Measurements from ENCODE around the gene PTGER2. TPM values are rescaled to one million over a fixed set of nuclear protein-coding genes. Genes with fewer than 3 reads are reported as not detected.

The PTGER2 gene
- total RNA-seq, 1 donor = 3.3 TPM

- Histone ChIP-seq H3K4me2 (ENCODE audit: insufficient read depth, low read length) (peak within 1 kb of the TSS; percentile 83), H3K27ac (ENCODE audit: low read depth, low read length) (peak within 1 kb of the TSS; percentile 89), H3K9me3 (ENCODE audit: low read depth, low read length) (no peaks in the 10 kb centered on the region), H3K79me2 (ENCODE audit: insufficient read depth, low read length) (no peaks in the 10 kb centered on the region), H3K27me3 (ENCODE audit: insufficient read depth, low read length) (peaks cover 19% of the 10 kb centered on the region), H3K4me3 (ENCODE audit: insufficient read depth, low read length) (peak within 1 kb of the TSS; percentile 67), H3K4me1 (ENCODE audit: insufficient read depth, low read length) (peaks cover 31% of the 10 kb centered on the region), H3K36me3 (ENCODE audit: insufficient read depth, low read length) (no peaks in the 10 kb centered on the region), H2AFZ (ENCODE audit: low read length) (peak within 1 kb of the TSS; percentile 74), H4K20me1 (ENCODE audit: insufficient read depth, low read length) (peaks cover 6% of the 10 kb centered on the region)
- DNase-seq (ENCODE audit: insufficient read length, low spot score, missing footprints) = peak; percentile 78
- TF ChIP-seq, protein P1, sequence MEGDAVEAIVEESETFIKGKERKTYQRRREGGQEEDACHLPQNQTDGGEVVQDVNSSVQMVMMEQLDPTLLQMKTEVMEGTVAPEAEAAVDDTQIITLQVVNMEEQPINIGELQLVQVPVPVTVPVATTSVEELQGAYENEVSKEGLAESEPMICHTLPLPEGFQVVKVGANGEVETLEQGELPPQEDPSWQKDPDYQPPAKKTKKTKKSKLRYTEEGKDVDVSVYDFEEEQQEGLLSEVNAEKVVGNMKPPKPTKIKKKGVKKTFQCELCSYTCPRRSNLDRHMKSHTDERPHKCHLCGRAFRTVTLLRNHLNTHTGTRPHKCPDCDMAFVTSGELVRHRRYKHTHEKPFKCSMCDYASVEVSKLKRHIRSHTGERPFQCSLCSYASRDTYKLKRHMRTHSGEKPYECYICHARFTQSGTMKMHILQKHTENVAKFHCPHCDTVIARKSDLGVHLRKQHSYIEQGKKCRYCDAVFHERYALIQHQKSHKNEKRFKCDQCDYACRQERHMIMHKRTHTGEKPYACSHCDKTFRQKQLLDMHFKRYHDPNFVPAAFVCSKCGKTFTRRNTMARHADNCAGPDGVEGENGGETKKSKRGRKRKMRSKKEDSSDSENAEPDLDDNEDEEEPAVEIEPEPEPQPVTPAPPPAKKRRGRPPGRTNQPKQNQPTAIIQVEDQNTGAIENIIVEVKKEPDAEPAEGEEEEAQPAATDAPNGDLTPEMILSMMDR (IDR thresholded peaks at IDR 0.05; ENCODE audit: extremely low read depth, low read depth, low read length) = no peak
Observed at GRCh38 chr14:52267501-52268278, 46.4 kb upstream of the PTGER2 start, which contains the start of gene PTGDR. Gene PTGDR (plus strand): TSS chr14:52267698. CDS start chr14:52267815, 117 bp downstream.

GRCh38 chr14:52268279-52269061 is 45.6 kb upstream of the PTGER2 start:
- DNase-seq (ENCODE audit: insufficient read length, low spot score, missing footprints) = no peak
- Histone ChIP-seq H3K36me3 (ENCODE audit: insufficient read depth, low read length) (no peaks in the 10 kb centered on the region), H3K4me2 (ENCODE audit: insufficient read depth, low read length) (peak overlapping the region; percentile 83), H4K20me1 (ENCODE audit: insufficient read depth, low read length) (peaks cover 6% of the 10 kb centered on the region), H3K79me2 (ENCODE audit: insufficient read depth, low read length) (no peaks in the 10 kb centered on the region), H3K27ac (ENCODE audit: low read depth, low read length) (no peak overlapping the region), H3K27me3 (ENCODE audit: insufficient read depth, low read length) (peaks cover 19% of the 10 kb centered on the region), H2AFZ (ENCODE audit: low read length) (peak overlapping the region; percentile 74), H3K4me1 (ENCODE audit: insufficient read depth, low read length) (peaks cover 31% of the 10 kb centered on the region), H3K9me3 (ENCODE audit: low read depth, low read length) (no peaks in the 10 kb centered on the region), H3K4me3 (ENCODE audit: insufficient read depth, low read length) (peak overlapping the region; percentile 67)
- TF ChIP-seq, protein P1 (IDR thresholded peaks at IDR 0.05; ENCODE audit: extremely low read depth, low read depth, low read length) = no peak

DNA sequence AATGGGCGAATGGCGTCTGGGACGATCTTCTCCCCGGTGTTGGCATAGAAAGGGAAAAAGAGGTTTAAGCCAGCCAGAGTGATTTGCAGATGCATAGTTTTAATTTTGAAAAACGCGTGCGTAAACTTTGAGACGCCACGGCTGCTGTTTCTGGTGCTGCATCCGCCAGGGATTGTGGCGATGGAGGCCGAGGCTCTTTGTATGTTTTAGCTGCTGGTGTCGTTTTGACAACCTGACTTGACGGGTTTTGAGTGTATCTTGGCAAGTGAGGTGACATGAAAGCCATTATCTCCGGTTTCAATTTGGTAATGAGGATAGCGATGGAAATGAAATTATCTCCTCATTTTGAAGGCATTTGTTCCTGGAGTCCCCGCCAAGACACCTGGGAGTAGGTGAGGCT is 45.0 kb upstream of the PTGER2 start:
- Histone ChIP-seq H3K36me3 (ENCODE audit: insufficient read depth, low read length) (no peaks in the 10 kb centered on the region), H3K4me1 (ENCODE audit: insufficient read depth, low read length) (peaks cover 31% of the 10 kb centered on the region), H2AFZ (ENCODE audit: low read length) (peak overlapping the region; percentile 74), H3K4me3 (ENCODE audit: insufficient read depth, low read length) (peak overlapping the region; percentile 67), H4K20me1 (ENCODE audit: insufficient read depth, low read length) (peaks cover 6% of the 10 kb centered on the region), H3K27ac (ENCODE audit: low read depth, low read length) (no peak overlapping the region), H3K79me2 (ENCODE audit: insufficient read depth, low read length) (no peaks in the 10 kb centered on the region), H3K27me3 (ENCODE audit: insufficient read depth, low read length) (peaks cover 19% of the 10 kb centered on the region), H3K4me2 (ENCODE audit: insufficient read depth, low read length) (peak overlapping the region; percentile 83), H3K9me3 (ENCODE audit: low read depth, low read length) (no peaks in the 10 kb centered on the region)
- no peak for DNase-seq (ENCODE audit: insufficient read length, low spot score, missing footprints)
- TF ChIP-seq, protein P1 (IDR thresholded peaks at IDR 0.05; ENCODE audit: extremely low read depth, low read depth, low read length) = no peak

- no peaks in the 10 kb centered on the region for H3K9me3 ChIP-seq (ENCODE audit: low read depth, low read length)
- no peak overlapping the region for H3K4me2 ChIP-seq (ENCODE audit: insufficient read depth, low read length)
- H4K20me1 ChIP-seq (ENCODE audit: insufficient read depth, low read length) = peaks cover 6% of the 10 kb centered on the region
- TF ChIP-seq, protein P1 (IDR thresholded peaks at IDR 0.05; ENCODE audit: extremely low read depth, low read depth, low read length) = no peak
- no peaks in the 10 kb centered on the region for H3K36me3 ChIP-seq (ENCODE audit: insufficient read depth, low read length)
- no peak overlapping the region for H3K4me3 ChIP-seq (ENCODE audit: insufficient read depth, low read length)
- peaks cover 31% of the 10 kb centered on the region for H3K4me1 ChIP-seq (ENCODE audit: insufficient read depth, low read length)
- H2AFZ ChIP-seq (ENCODE audit: low read length) = no peak overlapping the region
- H3K27me3 ChIP-seq (ENCODE audit: insufficient read depth, low read length) = peaks cover 19% of the 10 kb centered on the region
- no peak overlapping the region for H3K27ac ChIP-seq (ENCODE audit: low read depth, low read length)
- no peaks in the 10 kb centered on the region for H3K79me2 ChIP-seq (ENCODE audit: insufficient read depth, low read length)
- DNase-seq (ENCODE audit: insufficient read length, low spot score, missing footprints) = no peak
Observed at GRCh38 chr14:52269982-52270381, 44.1 kb upstream of the PTGER2 start.

Data from osteoblast (primary cell).